MM.1S (cell line): ENCODE results near the gene ZBED5.
"Not testable (repeated sequence)": the region's sequence is repeated elsewhere in the genome, so short reads cannot be mapped to it uniquely, and the experiment has no call there.

Source experiments
- DNase-seq: peaks from one replicate; pipeline ENCODE4 v3.0.0-alpha.2; 2015
- H2AFZ ChIP-seq: fragments of 300-600 bp; sonication (generic); 2 replicates; pipeline ENCODE4 v1.6.0; 2016; ENCODE audit warnings: antibody characterized with exemption, low read length
- H3F3A ChIP-seq: fragments of 300-600 bp; sonication (generic); 2 replicates; pipeline ENCODE4 v1.6.1; 2016; ENCODE audit warnings: mild to moderate bottlenecking, antibody characterized with exemption, low read length, moderate library complexity, mixed read lengths; ENCODE audit not compliant: insufficient read depth
- H3K27ac ChIP-seq: fragments of 300-600 bp; sonication (generic); 2 replicates; pipeline ENCODE4 v1.5.1; 2016; ENCODE audit warnings: mild to moderate bottlenecking, low read length
- H3K27me3 ChIP-seq: fragments of 300-600 bp; sonication (generic); replicated peaks from 2 replicates; pipeline ENCODE4 v1.6.0; 2016; ENCODE audit warnings: low read length; ENCODE audit not compliant: insufficient read depth
- H3K36me3 ChIP-seq: fragments of 300-600 bp; sonication (generic); replicated peaks from 2 replicates; pipeline ENCODE4 v1.6.1; 2016; ENCODE audit warnings: mild to moderate bottlenecking, low read length, mixed read lengths; ENCODE audit not compliant: insufficient read depth
- H3K4me1 ChIP-seq: fragments of 300-600 bp; sonication (generic); 2 replicates; pipeline ENCODE4 v1.6.1; 2016; ENCODE audit warnings: low read length, mixed read lengths
- H3K4me2 ChIP-seq: fragments of 300-600 bp; sonication (generic); 2 replicates; pipeline ENCODE4 v1.6.0; 2016; ENCODE audit warnings: low read depth, low read length
- H3K4me3 ChIP-seq: fragments of 300-600 bp; sonication (generic); 2 replicates; pipeline ENCODE4 v1.5.1; 2016; ENCODE audit warnings: low read length, mixed read lengths
- H3K79me2 ChIP-seq: fragments of 300-600 bp; sonication (generic); 2 replicates; pipeline ENCODE4 v1.6.1; 2016; ENCODE audit warnings: mixed run types, low read length, mixed read lengths
- H3K9ac ChIP-seq: fragments of 300-600 bp; sonication (generic); 2 replicates; pipeline ENCODE4 v1.6.1; 2016; ENCODE audit warnings: low read length, mixed read lengths
- H3K9me2 ChIP-seq: fragments of 300-600 bp; sonication (generic); replicated peaks from 2 replicates; pipeline ENCODE4 v1.6.1; 2016; ENCODE audit warnings: mild to moderate bottlenecking, low read length, mixed read lengths; ENCODE audit not compliant: insufficient read depth
- H3K9me3 ChIP-seq: fragments of 300-600 bp; sonication (generic); replicated peaks from 2 replicates; pipeline ENCODE4 v1.6.1; 2016; ENCODE audit warnings: mild to moderate bottlenecking, low read length, mixed read lengths; ENCODE audit not compliant: insufficient read depth
- H4K20me1 ChIP-seq: fragments of 300-600 bp; sonication (generic); 2 replicates; pipeline ENCODE4 v1.6.1; 2016; ENCODE audit warnings: mild to moderate bottlenecking, low read length, moderate library complexity, mixed read lengths; ENCODE audit not compliant: insufficient read depth
- EZH2 ChIP-seq: fragments of 300-600 bp; sonication (generic); optimal IDR thresholded peaks from 2 replicates; pipeline ENCODE3; 2017; ENCODE audit warnings: low read depth, mild to moderate bottlenecking, antibody characterized with exemption, low read length, mixed read lengths
- EZH2phosphoT487 ChIP-seq: fragments of 300-600 bp; sonication (generic); IDR thresholded peaks from 2 replicates; pipeline ENCODE4 v1.6.1; 2018; ENCODE audit warnings: antibody characterized with exemption, low read length
- TF ChIP-seq, protein P1 (sequence below): fragments of 300-600 bp; sonication (generic); IDR thresholded peaks from 2 replicates; pipeline ENCODE4 v1.5.1; 2016; ENCODE audit warnings: antibody characterized with exemption, low read length, mixed read lengths

The ZBED5 gene

DNA sequence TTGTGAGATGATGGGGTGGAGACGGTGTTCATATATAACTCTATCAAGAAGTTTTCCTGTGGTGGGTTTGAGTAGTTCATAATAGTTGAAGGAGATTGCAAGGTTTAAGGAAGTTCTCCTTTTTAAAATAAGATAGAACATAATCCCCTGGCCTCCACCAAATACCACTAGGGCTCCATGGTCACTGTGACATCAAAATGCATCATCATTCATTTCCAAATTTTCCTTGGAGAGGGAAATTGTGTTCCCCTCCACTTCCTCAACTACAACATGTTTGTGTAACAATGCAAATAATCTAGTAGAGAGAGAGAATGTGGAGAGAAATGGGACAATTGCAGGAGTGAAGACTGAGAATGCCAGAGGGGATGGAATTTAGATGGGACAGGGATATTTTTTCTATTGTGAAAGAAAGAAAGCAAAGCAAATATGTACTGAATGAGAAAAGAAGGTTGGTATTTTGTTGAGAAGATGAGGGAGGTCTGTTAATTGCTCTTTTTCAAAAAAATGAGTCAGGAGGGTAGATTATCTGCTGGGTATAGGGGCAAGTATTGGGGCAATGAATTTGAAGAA, 33.4 kb upstream of the ZBED5 start:
- Histone ChIP-seq H2AFZ (no peak overlapping the region), H3K27ac (no peak overlapping the region), H3K4me1 (no peaks in the 10 kb centered on the region), H3K27me3 (no peaks in the 10 kb centered on the region), H3K9me3 (no peaks in the 10 kb centered on the region), H3K4me2 (no peak overlapping the region), H3K9me2 (no peaks in the 10 kb centered on the region), H3K9ac (no peak overlapping the region), H3F3A (no peaks in the 10 kb centered on the region), H4K20me1 (no peaks in the 10 kb centered on the region), H3K4me3 (no peak overlapping the region), H3K36me3 (no peaks in the 10 kb centered on the region), H3K79me2 (no peaks in the 10 kb centered on the region)
- TF ChIP-seq, protein P1, sequence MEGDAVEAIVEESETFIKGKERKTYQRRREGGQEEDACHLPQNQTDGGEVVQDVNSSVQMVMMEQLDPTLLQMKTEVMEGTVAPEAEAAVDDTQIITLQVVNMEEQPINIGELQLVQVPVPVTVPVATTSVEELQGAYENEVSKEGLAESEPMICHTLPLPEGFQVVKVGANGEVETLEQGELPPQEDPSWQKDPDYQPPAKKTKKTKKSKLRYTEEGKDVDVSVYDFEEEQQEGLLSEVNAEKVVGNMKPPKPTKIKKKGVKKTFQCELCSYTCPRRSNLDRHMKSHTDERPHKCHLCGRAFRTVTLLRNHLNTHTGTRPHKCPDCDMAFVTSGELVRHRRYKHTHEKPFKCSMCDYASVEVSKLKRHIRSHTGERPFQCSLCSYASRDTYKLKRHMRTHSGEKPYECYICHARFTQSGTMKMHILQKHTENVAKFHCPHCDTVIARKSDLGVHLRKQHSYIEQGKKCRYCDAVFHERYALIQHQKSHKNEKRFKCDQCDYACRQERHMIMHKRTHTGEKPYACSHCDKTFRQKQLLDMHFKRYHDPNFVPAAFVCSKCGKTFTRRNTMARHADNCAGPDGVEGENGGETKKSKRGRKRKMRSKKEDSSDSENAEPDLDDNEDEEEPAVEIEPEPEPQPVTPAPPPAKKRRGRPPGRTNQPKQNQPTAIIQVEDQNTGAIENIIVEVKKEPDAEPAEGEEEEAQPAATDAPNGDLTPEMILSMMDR = no peak
- no peak for TF ChIP-seq EZH2phosphoT487
- no peak for TF ChIP-seq EZH2
- no peak for DNase-seq

DNA sequence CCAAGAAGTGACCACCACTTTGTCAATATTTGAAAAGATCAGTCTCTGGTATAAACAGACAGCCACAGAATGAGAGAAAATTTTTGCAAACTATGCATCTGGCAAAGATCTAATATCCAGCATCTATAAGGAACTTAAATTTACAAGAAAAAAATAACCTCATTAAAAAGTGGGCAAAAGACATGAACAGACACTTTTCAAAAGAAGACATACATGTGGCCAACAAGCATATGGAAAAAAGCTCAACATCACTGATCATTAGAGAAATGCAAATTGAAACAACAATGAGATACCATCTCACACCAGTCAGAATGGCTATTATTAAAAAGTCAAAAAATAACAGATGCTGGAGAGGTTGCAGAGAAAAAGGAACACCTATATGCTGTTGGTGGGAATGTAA, 32.2 kb upstream of the ZBED5 start:
- not testable (repeated sequence) for H3K27me3 ChIP-seq, H3F3A ChIP-seq, DNase-seq, H3K27ac ChIP-seq, H4K20me1 ChIP-seq, H3K9me3 ChIP-seq, H2AFZ ChIP-seq, H3K9me2 ChIP-seq, H3K9ac ChIP-seq, H3K4me2 ChIP-seq, H3K36me3 ChIP-seq, H3K79me2 ChIP-seq, H3K4me3 ChIP-seq, H3K4me1 ChIP-seq

DNA sequence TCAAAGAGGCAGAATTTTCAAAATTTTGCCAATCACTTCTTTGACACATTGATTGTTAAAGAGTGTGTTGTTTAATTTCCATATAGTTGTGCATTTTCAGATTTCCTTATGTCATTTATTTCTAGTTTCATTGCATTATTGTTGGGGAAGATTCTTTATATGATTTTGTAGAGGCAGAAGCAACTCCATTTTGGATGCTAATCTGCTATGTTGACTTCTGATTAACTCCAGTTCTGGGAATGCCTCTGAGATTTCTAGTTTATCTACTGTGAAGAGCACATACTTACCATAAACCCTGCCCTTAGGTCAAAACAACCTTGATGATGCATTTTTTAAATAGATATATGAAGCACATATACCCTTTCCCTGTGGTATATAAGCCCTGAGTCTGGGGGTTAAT, 29.5 kb upstream of the ZBED5 start:
- TF ChIP-seq EZH2phosphoT487 = no peak
- Histone ChIP-seq H3K9ac (no peak overlapping the region), H3K79me2 (no peaks in the 10 kb centered on the region), H3K9me2 (no peaks in the 10 kb centered on the region), H3K4me3 (no peak overlapping the region), H3F3A (no peaks in the 10 kb centered on the region), H3K4me2 (no peak overlapping the region), H3K36me3 (no peaks in the 10 kb centered on the region), H3K27ac (no peak overlapping the region), H4K20me1 (no peaks in the 10 kb centered on the region), H2AFZ (no peak overlapping the region), H3K4me1 (no peaks in the 10 kb centered on the region), H3K9me3 (no peaks in the 10 kb centered on the region), H3K27me3 (no peaks in the 10 kb centered on the region)
- no peak for DNase-seq

DNA sequence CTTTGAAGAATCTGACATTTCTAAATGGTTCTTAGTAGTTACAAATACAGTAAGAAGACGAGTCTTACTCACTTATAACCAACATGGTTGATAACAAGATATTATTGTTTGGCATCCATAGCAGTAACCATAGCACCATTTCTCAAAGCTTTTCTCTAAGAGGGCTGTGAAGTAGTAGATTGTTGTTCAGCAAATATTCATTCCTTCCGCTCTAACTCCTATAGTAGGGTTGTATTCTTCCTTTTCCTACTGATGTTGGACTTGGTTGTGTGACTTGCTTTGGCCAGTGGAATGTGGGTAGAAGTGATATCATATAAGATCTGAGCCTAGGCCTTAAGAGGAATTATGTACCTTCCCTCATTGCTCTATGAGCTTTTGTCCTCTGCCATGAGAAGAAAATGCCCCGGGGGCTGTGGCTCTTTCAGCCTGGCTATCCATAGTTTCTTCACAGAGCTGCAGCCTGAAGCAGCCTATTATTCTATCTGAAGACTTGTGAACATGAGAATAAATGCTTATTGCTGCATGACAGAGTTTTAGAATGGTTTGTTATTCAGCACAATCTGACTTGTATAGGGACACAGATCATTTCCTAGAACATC, 28.9 kb upstream of the ZBED5 start:
- Histone ChIP-seq H3K9me3 (no peaks in the 10 kb centered on the region), H3K9ac (no peak overlapping the region), H3K27me3 (no peaks in the 10 kb centered on the region), H3K27ac (no peak overlapping the region), H3K79me2 (no peaks in the 10 kb centered on the region), H3F3A (no peaks in the 10 kb centered on the region), H3K4me3 (no peak overlapping the region), H4K20me1 (no peaks in the 10 kb centered on the region), H3K9me2 (no peaks in the 10 kb centered on the region), H3K4me2 (no peak overlapping the region), H2AFZ (no peak overlapping the region), H3K4me1 (no peaks in the 10 kb centered on the region), H3K36me3 (no peaks in the 10 kb centered on the region)
- TF ChIP-seq, protein P1 = no peak
- TF ChIP-seq EZH2 = no peak
- TF ChIP-seq EZH2phosphoT487 = no peak
- no peak for DNase-seq
